Type B pancreatic cell (in vitro differentiated cells): Measurements from ENCODE around the gene SFR1. TPM values are rescaled to one million over a fixed set of nuclear protein-coding genes. Genes with fewer than 3 reads are reported as not detected.
A peak's percentile ranks its signal among the peaks of the same experiment; 100 is the strongest.

ENCODE experiments used
- DNase-seq: peaks from one replicate; pipeline ENCODE4 v3.0.0; 2021; ENCODE audit warnings: mixed read lengths; ENCODE audit not compliant: unreplicated experiment; ENCODE audit errors: extremely low spot score
- H3K27ac Mint-ChIP-seq: 2 replicates; pipeline ENCODE4 v1.8.0; 2021; ENCODE audit warnings: mild to moderate bottlenecking, mixed read lengths
- H3K27me3 Mint-ChIP-seq: 2 replicates; pipeline ENCODE4 v1.8.0; 2021; ENCODE audit warnings: mixed read lengths
- H3K36me3 Mint-ChIP-seq: 2 replicates; pipeline ENCODE4 v1.8.0; 2021; ENCODE audit warnings: mixed read lengths
- H3K4me1 Mint-ChIP-seq: one replicate; pipeline ENCODE4 v1.8.0; 2021; ENCODE audit warnings: mixed read lengths; ENCODE audit not compliant: unreplicated experiment
- H3K4me3 Mint-ChIP-seq: 2 replicates; pipeline ENCODE4 v1.8.0; 2021; ENCODE audit warnings: mild to moderate bottlenecking, mixed read lengths
- H3K9me3 Mint-ChIP-seq: 2 replicates; pipeline ENCODE4 v1.8.0; 2021; ENCODE audit warnings: mixed read lengths
- CTCF ChIP-seq: fragments of 200-600 bp; sonication (generic); conservative IDR thresholded peaks from 2 replicates; pipeline ENCODE4 v1.5.0; 2021; ENCODE audit warnings: antibody characterized with exemption, mild to moderate bottlenecking
- long read RNA-seq: library from polyadenylated mRNA; unstranded; transcript quantifications from one replicate; pipeline ENCODE4 v2.0.0, GENCODE V29; 2020
- total RNA-seq: library from RNA; stranded (reverse); gene quantifications from 2 replicates; pipeline ENCODE4 v1.2.1, GENCODE V29; 2021; ENCODE audit warnings: low replicate concordance

SFR1 gene, protein sequence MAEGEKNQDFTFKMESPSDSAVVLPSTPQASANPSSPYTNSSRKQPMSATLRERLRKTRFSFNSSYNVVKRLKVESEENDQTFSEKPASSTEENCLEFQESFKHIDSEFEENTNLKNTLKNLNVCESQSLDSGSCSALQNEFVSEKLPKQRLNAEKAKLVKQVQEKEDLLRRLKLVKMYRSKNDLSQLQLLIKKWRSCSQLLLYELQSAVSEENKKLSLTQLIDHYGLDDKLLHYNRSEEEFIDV
- total RNA-seq, result 9.1 and 11.6 TPM in 2 replicates
- long read RNA-seq, transcript SFR1-201 (4 exons, 1,438 nt), result minor isoform, 10 of 31 reads
- long read RNA-seq, transcript SFR1-202 (4 exons, 1,503 nt), result major isoform, 17 of 31 reads
- long read RNA-seq, partial matches to known transcripts, result 3 of 31 reads
- long read RNA-seq, other reads (novel, unspliced or antisense), result 1 of 31 reads

DNA sequence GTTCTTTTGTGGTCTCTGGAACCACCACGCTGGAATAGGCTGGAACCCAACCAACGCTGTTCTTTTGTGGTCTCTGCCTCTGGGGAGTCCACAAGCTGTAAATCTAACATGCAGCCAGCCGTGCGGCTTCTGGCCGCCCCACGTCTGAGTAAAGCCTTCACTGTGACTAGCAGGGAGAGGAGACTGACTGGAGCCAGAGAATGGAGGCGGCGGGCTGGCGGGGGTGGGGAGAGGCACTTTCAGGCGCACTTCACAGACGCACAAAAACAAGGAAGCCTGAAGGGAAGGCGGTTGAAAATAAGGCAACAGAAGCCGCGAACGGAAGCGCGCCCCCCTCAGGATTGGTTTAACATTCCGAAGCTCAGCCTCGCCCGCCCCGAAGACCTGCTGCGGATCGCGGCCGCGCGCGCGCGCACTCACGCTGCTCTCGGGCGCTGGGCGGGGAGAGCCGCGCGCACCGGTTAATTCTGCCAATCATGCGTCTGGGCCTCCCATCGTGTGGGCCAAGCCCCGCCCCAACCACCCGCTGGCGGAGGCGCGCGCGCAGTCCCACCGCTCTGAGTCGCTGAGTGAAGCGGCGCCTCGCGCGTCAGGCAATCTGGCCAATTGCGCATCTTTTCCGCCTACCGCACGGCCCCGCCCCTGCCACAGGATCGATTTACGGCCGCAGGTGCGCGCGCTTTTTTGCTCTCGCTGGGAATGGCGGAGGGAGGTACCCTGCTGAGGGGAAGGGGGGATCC lies at the start of gene SFR1:
Gene SFR1, plus strand, starts transcription at position 687 of the 740 bp plus-strand sequence. Its CDS starts 13 bp downstream, at position 700.
- no peaks in the 10 kb centered on the region for H3K9me3 Mint-ChIP-seq
- peak within 1 kb of the TSS; percentile 99 for H3K27ac Mint-ChIP-seq
- peaks cover under 1% of the 10 kb centered on the region for H3K36me3 Mint-ChIP-seq
- H3K4me3 Mint-ChIP-seq, result peak within 1 kb of the TSS; percentile 89
- peak; percentile 76 for TF ChIP-seq CTCF
- H3K4me1 Mint-ChIP-seq, result peaks cover 31% of the 10 kb centered on the region
- DNase-seq, result peak; percentile 100
- no peaks in the 10 kb centered on the region for H3K27me3 Mint-ChIP-seq

- Mint-ChIP-seq H3K4me3 (no peak overlapping the region), H3K4me1 (peaks cover 4% of the 10 kb centered on the region)
- no peak for TF ChIP-seq CTCF
Observed at GRCh38 chr10:104072786-104073185, 49.2 kb upstream of the SFR1 start.

GRCh38 chr10:104074505-104074904 lies 47.5 kb upstream of the SFR1 start:
- TF ChIP-seq CTCF, result no peak
- H3K27me3 Mint-ChIP-seq, result peaks cover 3% of the 10 kb centered on the region
- H3K4me3 Mint-ChIP-seq, result no peak overlapping the region
- no peak overlapping the region for H3K27ac Mint-ChIP-seq
- no peaks in the 10 kb centered on the region for H3K9me3 Mint-ChIP-seq
- H3K4me1 Mint-ChIP-seq, result peaks cover 3% of the 10 kb centered on the region
- no peak for DNase-seq
- H3K36me3 Mint-ChIP-seq, result peaks cover 3% of the 10 kb centered on the region

More at GRCh38 chr10:104072786-104073185, 49.2 kb upstream of the SFR1 start:
- no peaks in the 10 kb centered on the region for H3K9me3 Mint-ChIP-seq
- no peak overlapping the region for H3K27ac Mint-ChIP-seq
- H3K36me3 Mint-ChIP-seq, result peaks cover 3% of the 10 kb centered on the region
- H3K27me3 Mint-ChIP-seq, result peaks cover 4% of the 10 kb centered on the region
- peak; percentile 1 for DNase-seq

DNA sequence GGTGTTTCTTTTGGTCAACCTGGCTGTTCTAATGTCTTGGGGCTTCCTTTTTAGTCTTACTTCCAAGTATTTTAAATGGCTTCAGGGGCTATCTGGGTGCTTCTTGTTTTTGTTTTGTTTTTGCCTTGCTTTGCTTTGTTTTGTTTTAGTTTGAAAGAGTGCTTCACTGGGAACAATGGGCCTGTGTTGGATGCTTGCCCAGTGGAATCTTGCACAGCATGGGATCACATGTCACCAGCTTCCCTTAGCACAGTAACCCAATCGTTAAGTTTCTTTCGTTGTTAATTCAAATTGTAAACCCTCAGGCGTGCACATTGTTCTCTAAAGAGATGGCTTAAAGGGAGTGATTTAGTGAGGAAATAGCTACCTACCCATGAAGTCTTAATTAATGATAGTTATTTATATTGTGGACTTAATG lies 45.2 kb upstream of the SFR1 start:
- Mint-ChIP-seq H3K9me3 (no peaks in the 10 kb centered on the region), H3K27me3 (no peaks in the 10 kb centered on the region), H3K27ac (no peak overlapping the region), H3K4me3 (no peak overlapping the region), H3K36me3 (peaks cover under 1% of the 10 kb centered on the region), H3K4me1 (peaks cover 3% of the 10 kb centered on the region)
- no peak for TF ChIP-seq CTCF
- no peak for DNase-seq

GRCh38 chr10:104077247-104077646 lies 44.7 kb upstream of the SFR1 start:
- Mint-ChIP-seq H3K4me3 (no peak overlapping the region), H3K36me3 (no peaks in the 10 kb centered on the region), H3K27ac (no peak overlapping the region), H3K9me3 (no peaks in the 10 kb centered on the region), H3K4me1 (peaks cover 3% of the 10 kb centered on the region), H3K27me3 (no peaks in the 10 kb centered on the region)
- TF ChIP-seq CTCF, result no peak
- DNase-seq, result no peak
